COLO668 (cell line): ENCODE measurements around the gene RABGGTA.
"Not testable (repeated sequence)": the region's sequence is repeated elsewhere in the genome, so short reads cannot be mapped to it uniquely, and the experiment has no call there.

Experiments
- DNase-seq: peaks from one replicate; lab custom pipeline; 2025; ENCODE audit not compliant: unreplicated experiment; lab: John Stamatoyannopoulos, UW

Gene RABGGTA

DNA sequence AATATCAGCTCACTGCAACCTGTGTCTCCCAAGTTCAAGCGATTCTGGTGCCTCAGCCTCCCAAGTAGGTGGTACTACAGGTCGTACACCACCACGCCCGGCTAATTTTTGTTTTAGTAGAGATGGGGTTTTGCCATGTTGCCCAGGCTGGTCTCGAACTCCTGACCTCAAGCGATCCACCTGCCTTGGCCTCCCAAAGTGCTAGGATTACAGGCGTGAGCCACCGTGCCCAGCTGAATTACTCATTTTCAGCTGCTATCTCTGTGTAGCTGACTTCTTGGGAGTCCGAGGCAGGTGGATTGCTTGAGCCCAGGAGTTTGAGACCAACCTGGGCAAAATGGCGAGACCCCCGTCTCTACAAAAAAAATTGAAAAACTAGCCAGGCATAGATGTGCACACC, 26.0 kb downstream of the RABGGTA start:
- not testable (repeated sequence) for DNase-seq

DNA sequence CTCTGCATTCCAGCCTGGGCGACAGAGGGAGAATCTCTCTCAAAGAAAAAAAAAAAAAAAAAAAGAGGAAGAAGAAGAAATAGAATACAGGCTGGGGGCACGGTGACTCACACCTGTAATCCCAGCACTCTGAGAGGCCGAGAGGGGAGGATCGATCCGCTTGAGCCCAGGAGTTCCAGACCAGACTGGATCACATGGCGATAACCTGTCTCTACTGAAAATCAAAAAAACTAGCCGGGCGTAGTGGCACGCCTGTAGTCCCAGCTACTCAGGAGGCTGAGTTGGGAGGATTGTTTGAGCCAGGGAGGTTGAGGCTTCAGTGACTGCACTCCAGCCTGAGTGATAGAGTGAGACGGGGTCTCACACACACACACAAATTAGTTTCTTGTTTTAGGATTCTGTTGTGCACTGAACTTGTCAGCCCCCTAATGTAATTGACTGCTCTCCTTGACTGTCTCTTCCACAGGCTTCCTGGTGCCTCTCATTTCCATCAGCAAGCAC, 28.0 kb downstream of the RABGGTA start:
- peak; percentile 46 for DNase-seq

DNA sequence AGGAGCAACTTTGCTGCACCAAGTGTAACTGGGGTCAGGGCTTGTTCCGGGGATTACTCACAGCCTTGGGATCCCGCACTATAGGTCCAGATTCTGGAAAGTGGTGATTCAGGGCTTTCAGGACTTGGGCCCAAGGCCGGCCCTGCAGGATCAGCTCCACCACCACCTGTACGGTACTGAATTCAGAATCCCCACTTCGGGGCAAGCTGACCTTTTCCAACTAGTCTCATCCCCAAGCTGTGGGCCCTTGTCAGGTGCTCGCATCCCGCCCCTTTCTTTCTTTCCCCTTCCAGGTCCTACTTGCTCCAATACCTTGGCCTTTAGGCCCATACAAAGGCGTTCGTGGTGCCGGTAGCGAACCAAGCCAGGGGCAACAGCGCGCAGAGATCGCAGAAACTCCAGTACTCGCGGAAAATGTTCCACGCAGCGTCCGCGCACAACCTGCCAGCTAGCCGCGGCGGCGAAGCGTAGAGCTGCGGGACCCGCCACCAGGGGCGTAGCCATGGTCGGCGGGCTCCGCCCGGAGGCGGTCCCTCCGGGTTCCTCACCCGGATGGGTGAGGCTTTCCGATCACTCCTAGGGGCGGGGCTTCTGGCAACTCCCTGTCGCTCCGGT, 29.5 kb downstream of the RABGGTA start:
- DNase-seq, result peak; percentile 97

DNA sequence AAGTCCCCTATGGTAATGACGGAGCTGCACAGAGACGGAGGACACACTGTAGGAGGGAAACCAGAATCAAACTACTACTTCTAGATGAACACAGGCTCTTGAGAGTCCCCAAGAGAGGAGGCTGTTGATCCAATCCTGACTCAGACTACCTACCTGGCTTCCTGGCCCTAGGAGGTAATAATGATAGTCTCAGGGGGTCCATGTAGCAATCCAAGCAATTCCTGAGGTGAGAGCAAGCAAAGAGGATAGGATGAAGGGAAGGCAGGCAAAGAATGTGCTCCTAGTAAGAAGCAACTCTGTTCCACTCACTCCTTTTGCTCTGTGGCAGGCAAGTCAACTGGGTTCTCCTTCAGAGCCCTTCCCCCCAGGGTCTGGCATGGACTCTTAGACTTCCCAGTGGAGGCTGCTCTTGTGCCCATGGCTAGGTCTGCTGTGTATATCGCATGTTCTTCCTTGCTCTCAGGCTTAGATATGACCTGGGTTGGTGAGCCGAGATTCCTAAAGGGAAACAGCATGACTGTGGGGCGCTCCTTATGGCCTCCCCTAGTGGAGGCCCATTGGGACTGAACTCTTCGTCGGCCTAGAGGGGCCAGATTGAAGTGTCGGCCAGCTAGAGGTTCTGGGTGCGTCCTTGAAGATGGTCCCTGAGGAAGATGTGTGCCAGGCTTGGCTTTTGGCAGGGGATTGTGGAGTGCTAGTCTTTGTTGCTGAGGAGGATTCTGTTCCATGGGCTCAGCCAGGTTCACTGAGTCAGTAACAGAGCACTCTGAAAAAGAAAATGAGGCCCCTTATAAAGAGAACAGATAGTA, 31.1 kb downstream of the RABGGTA start:
- no peak for DNase-seq

DNA sequence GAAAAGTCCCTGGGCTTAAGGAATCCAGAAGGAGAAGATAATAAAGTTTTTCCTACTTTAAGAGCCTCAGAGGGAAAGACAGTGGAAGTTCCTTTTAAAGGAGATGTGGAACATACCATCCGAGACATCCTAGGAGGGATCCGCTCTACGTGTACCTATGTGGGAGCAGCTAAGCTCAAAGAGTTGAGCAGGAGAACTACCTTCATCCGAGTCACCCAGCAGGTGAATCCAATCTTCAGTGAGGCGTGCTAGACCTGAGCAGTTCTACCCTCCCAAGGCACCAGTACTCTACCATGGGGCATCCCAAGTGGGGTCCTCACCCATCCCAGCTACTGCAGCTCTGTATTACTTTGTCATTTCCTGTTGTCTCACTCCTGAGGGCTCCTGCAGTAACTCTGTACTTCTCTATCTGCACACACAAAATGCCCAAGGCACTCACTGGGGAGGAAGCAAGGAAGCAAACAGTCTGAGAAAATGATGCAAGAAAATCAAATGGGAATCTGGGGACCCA, 32.8 kb downstream of the RABGGTA start:
- DNase-seq, result no peak

DNA sequence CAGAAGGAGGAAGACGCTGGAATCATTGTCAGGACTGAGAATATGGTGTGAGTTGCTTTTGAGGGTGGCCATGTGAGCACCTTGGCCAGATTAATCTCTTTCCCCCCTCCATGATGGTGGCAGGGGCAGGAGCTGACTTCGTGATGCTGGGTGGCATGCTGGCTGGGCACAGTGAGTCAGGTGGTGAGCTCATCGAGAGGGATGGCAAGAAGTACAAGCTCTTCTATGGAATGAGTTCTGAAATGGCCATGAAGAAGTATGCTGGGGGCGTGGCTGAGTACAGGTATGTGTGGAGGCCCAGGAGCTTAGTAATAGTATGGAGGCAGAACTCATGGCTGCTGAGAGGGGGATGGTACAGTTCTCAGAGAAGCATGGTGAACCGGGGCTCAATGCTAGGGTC, 33.3 kb downstream of the RABGGTA start:
- no peak for DNase-seq

DNA sequence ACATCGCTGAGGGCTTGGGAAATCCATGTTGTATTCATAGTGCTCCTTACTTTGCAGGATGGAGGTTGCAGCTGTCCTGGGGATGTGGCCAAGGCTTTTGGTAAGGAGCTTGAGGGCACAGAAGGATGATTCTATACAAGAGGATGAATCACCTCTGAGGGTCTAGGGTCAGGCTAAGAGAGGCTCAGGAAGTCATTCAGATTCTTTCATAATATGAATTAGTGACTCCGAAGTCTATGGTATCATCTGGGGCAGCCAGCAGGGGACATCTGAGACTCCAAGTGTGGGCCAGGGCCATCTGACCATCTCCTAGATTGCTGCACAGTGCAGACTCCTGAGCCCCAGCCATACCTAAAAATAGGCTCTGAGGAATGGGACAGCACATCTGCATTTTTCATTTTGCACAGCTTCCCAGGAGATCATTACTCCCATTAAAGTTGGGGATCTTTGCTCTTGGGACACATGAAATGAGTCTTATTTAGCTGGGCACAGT, 33.9 kb downstream of the RABGGTA start:
- no peak for DNase-seq

DNA sequence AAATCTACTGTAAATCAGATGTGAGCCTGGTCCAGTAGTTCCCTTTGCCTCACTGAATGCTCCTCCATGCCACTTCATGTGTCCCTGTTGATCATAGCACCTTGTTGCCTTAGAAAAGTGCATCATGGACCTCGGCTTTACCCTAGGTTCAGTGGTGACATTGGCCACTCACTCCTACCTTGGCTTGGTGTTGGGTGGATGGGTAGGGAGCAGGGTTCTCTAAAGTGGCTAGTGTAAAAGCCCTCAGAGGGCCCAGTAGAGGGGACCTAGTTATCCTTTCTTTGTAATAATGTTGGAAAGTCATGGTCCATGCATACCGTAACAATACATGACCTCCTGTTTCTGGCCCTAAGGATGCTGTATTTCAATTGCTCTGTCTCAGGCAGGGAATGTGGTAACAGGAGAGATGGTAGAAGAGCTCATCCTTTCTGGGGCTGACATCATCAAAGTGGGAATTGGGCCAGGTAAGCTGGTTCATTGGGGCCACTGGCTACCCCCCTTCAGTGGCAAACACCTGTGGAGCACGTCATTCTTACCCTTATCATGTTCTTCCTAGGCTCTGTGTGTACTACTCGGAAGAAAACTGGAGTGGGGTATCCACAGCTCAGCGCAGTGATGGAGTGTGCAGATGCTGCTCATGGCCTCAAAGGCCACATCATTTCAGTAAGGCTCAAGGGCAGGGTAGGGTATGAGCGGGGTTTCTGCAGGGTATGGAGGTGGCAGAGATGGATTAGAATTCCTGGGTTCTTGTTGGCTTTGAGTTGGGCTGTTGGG, 34.5 kb downstream of the RABGGTA start:
- no peak for DNase-seq

DNA sequence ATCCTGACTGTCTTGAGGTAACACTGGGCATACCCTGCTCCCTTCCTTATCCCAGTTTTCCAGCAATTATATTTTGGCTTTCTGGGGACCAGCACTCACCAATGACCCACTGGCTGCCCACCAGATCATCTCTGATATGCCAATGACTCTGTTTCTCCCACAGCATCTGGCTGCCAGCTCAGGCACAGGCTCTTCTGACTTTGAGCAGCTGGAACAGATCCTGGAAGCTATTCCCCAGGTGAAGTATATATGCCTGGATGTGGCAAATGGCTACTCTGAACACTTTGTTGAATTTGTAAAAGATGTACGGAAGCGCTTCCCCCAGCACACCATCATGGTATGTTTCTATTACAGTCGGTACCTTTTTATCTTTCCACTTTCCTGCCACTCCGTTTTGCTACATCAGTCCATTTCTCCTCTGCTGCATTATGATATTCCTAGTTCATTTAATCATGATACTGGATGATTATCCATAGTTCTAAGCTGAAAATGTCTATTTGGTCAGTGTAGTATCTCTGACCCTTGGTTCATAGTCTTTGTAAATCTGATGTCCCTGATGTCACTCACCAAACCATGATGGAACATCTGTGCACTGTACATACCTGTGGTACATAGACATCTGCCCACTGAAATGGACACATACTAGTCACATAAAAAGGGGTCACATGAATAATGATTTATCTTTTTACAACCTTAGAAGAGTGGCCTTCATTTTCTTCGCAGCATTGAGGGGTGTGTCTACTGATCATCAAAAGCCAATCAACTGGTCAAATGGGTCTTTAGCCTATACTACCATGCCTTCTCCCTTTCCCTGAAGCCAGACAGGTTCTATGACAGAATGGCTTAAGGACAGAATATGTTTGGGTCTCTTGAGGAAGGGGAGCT, 35.4 kb downstream of the RABGGTA start:
- no peak for DNase-seq

DNA sequence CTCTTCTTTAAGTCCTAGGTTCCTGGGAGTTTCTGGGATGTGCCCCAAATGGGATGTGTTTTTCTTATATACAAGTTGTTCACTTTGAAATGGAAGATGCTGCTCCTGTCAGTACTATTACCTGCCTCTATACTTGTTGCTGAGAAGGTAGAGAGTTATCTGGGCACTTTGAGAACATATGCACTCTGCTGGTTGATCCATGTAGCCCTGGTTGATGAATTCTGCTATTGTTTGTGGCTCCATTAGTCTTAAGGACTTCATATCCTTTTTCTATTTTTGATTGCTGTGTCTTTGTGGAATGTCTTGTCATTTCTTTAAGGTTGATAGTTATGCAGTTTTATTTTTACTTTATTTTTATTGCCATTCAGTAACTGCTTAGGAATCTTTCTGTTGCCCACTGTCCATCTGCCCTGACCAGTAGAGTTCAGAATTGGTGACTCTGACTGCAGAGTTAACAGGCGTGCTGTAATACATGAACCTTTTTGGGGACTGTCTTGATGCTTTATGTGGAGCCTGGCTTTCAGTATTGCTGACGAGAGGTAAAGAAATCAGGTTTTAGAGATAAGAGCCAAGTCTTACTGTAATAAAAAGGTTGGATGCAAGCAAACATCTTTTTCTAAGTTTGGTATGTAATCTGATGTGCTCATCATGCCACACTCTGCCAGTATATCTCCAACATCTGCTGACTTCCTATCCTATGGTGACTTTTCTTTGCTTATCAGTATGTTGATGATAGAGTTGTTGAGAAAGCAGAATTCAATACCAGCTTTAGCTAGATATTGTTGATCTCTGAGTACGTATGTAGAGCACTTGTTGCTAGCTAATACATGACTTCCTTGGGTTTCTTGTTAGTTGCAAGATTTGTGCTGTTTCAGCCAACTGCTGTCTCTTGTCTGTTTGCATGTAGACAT, 37.0 kb downstream of the RABGGTA start:
- DNase-seq, result no peak

DNA sequence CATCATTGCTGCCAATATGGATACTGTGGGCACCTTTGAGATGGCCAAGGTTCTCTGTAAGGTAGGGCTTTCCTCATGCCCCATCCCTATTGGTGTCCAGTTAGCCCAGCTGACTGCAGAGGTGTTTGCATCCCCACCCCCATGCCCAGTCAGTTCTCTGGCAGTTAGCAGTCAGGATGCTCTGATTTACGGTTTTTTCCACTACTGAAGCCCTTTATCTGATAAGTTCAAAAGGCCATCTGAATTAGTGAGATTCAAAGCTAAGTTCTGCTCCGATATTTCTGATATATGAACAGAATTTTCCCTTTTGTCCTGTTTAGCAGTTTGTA, 37.9 kb downstream of the RABGGTA start:
- DNase-seq, result peak; percentile 6

DNA sequence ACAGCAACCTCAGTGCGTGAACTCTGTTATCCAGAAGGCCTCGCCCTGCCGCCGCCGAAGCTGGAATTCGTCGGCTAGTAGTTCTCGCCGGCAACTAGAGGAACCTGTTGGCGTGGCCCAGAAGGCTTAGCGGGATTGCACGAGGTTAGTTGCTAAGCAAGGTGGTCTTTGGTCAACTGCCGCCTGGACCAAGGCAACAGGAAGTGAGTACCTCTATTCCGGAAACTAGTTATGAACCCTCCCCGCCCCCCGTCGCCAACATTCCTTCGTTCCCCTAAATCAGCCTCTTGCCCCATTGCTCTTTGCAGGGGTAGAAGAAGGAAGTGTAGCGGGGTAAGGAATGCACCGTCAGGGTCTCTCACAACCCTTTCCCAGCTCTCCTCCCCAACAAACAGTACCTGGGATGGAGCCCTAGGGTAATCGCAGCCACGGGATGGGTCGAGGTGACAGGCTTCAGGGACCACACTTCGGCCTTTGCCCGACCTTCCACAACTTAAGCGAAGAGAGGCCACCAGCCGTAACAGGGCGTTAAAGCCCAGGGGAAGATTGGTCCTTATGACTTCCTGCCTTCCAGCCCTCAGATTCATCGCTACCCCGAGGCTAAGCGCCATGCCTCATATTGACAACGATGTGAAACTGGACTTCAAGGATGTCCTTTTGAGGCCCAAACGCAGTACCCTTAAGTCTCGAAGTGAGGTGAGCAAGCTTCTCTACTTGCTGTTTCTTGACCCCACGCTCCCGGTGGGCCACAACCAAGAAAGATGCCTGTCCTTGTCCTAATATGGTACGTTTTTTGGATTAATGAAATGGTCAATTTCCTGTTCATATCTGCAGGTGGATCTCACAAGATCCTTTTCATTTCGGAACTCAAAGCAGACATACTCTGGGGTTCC, 38.5 kb downstream of the RABGGTA start, which contains the start of gene GMPR2:
GMPR2 (plus strand) TSS at position 285 of the 893 bp plus-strand sequence; CDS start at position 610, 325 bp downstream.
- no peak for DNase-seq

DNA sequence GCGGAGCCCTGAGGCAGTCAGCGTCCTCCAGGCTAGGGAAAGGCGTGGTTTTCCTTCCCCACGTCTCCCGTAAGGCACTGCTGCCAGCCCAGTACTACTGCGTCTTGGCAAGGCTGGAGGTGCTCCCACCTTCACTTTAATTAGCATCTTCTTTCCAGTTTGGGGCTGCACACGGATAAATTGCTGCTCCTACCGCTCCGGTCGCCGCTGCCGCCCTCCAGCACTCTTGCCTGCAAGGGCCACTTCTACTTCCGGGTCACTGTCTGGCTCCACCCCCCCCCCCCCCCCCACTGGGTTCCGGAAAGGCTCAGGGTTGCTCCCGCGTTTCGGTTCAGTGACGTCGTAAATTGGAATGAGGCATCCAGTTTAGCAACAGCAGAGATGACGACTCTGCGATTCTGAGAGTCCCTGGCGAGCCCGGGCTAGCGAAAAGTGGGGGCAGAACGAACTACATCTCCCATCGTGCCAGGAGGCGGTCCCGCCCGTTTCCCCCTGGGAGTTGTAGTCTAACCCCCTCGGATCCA, 39.2 kb downstream of the RABGGTA start, which contains the start of gene NEDD8:
NEDD8 (minus strand) TSS at position 247 of the 524 bp plus-strand sequence; CDS start at position 147, 100 bp downstream.
- peak; percentile 90 for DNase-seq

DNA sequence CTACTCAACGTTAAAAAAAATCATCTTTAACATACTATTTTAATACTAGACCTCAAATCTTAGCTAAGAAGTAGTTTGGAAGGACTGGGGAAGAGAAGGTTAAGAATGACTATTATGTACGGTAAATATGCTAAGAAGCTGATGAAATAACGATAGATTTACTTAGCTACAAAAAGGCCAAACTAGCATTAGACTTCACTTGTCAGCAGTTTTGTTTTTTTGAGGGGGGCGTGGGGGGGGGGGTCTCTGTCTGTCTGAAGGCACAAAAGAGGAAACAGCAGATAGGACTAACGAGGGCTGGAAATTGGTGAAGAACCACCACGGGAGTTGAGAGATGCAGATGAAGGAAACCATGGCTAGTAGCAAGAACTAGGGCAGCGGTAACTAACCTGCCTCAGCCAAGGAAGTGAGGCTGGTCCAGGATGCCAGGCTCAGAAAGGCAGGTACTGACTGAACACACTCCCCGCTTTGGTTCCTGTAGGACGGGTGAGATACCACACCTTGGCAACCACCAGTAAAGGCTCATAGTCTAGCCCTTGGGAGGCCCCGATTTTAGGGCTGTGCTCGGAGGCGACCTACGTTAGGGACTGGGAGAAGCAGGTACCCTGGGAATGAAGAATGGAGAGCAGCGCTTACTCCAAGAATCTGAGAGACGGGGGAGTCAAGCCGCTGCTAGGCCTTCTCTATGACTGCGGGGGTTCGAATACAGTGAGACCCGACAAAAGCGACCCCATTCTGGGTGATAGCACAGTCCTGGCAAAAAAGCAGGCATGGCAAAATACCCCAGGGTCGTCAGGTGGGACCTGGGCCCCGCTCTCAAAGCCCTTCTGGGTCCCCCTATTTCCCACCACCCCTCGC, 39.9 kb downstream of the RABGGTA start:
- peak; percentile 42 for DNase-seq

DNA sequence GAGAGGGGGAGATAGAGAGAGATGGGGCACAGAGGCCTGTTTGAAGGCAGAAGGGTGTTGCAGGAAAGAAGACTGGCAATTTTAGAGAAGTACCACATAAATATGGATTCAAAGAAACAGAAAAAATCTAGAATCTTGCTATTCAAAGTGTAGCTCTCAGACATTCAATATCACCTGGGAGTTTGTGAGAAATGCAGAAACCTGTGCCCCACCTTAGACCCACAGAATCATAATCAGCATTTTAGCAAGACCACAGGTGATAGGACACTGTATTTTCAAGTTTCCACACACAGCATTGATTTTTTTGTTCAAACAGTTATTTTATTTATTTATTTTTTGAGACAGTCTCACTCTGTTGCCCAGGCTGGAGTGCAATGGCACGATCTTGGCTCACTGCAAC, 42.5 kb downstream of the RABGGTA start:
- no peak for DNase-seq

DNA sequence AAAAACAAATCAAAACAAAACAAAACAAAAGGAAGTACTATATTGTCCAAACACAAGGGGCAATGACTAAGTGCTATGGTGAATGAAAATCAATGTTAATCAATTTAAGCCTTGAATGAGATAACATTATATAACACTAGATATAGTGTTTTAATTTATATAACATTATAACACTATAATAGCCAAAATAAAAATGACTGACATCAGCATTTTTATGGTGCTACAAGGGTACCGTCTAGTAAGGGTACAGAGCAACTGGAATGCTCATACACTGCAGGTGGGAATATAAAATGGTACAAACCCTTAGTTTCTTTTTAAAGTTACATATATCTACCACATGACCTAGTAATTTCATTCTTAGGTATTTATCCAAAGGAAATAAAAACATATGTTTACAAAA, 44.9 kb downstream of the RABGGTA start:
- no peak for DNase-seq

DNA sequence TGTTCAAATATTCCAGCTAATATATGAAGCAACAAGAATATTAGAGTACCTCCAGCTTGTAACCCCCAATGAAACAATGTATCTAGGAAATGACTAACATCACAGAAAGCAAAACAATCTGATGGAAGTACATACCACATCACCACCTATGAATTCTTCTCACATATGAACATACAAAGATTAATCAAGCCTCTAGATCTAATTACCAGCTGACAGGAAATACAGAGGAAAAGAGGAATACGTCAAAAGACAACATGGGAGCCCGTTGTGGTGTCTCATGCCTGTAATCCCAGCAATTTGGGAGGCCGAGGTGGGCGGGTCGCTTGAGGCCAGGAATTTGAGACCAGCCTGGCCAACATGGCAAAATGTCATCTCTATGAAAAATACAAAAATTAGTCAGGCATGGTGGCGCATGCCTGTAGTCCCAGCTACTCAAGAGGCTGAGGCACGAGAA, 46.8 kb downstream of the RABGGTA start:
- no peak for DNase-seq
